HG03108 (cell line): Measurements from ENCODE around the gene DEXI.
A peak's percentile ranks its signal among the peaks of the same experiment; 100 is the strongest.
"Not testable (repeated sequence)": the region's sequence is repeated elsewhere in the genome, so short reads cannot be mapped to it uniquely, and the experiment has no call there.

Experiments used
- ATAC-seq: cut with Tn5 transposase; IDR thresholded peaks from one replicate; pipeline ENCODE4 v1.9.1; 2021; ENCODE audit warnings: moderate library complexity; ENCODE audit not compliant: unreplicated experiment

DEXI gene

DNA sequence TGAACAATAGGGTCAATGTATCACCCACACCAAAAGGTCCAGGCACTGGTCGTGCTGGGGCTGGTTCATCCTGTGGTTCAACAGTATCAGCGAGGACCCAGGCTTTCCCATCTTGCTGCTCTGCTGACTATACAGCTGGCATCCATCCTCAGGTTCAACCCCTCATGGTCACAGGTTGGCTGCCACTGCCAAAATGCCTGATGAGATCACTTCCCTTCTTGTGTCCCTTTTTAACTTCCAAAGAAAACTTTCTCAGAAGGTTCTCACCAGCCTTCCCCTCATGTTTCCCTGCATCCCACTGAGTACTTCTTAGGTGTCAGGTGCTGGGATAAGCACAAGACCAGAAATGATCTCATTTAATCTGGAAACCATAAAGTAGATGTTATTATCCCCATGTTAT is 27.8 kb upstream of the DEXI start:
- no peak for ATAC-seq

DNA sequence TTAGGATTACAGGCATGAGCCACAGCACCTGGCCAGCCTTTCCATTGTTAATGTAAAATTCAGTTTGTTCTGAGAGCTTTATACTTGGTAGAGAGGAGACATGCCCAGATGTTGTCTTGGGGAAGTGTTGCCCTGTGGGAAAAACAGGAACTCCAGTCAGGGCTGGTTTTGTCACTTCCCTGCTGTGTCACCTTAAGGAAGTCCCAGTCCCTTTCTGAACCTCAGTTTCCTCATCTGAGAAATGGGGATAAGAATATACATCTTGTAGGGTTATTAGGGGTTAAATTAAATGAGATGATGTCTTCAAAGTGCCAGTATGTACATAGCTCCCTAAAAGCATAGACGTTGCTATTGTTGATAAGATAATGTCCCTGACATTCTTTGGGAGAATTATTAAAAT is 27.3 kb upstream of the DEXI start:
- no peak for ATAC-seq

- ATAC-seq = no peak
Observed at GRCh38 chr16:10968498-10968897, 26.2 kb upstream of the DEXI start.

DNA sequence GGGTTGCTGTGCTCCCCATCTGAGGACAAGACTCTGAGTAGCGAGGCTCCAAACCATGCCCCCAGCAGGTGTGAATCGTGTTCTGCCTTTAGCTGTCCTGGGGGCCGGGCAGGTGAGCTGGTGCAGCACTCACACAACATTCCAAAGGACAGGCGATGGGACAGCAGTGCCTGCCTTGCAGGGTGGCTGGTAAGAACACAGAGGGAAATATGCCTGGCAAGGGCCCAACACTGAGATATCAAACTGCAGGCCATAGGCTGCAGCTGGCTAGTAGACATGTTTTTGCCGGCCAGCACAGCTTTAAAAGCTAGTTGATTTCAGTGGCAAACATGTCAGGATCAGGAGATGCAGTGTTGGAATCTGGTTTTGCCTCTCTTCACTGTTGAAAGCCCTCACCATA is 25.7 kb upstream of the DEXI start:
- no peak for ATAC-seq

DNA sequence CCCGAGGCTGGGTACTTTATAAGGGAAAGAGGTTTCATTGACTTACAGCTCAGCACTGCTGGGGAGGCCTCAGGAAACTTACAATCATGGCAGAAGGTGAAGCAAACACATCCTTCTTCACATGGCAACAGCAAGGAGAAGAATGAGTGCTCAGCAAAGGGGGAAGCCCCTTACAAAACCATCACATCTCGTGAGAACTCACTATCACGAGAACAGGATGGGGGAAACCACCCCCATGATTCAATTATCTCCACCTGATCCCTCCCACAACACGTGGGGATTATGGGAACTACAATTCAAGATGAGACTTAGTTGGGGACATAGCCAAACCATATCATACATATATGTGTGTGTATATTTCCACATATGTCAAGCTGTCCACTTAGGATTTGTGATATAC is 24.3 kb upstream of the DEXI start:
- not testable (repeated sequence) for ATAC-seq

- no peak for ATAC-seq
Observed at GRCh38 chr16:10966129-10966528, 23.9 kb upstream of the DEXI start.

GRCh38 chr16:10965440-10966061 is 23.3 kb upstream of the DEXI start:
- ATAC-seq = peak; percentile 56

GRCh38 chr16:10964891-10965326 is 22.6 kb upstream of the DEXI start:
- no peak for ATAC-seq

DNA sequence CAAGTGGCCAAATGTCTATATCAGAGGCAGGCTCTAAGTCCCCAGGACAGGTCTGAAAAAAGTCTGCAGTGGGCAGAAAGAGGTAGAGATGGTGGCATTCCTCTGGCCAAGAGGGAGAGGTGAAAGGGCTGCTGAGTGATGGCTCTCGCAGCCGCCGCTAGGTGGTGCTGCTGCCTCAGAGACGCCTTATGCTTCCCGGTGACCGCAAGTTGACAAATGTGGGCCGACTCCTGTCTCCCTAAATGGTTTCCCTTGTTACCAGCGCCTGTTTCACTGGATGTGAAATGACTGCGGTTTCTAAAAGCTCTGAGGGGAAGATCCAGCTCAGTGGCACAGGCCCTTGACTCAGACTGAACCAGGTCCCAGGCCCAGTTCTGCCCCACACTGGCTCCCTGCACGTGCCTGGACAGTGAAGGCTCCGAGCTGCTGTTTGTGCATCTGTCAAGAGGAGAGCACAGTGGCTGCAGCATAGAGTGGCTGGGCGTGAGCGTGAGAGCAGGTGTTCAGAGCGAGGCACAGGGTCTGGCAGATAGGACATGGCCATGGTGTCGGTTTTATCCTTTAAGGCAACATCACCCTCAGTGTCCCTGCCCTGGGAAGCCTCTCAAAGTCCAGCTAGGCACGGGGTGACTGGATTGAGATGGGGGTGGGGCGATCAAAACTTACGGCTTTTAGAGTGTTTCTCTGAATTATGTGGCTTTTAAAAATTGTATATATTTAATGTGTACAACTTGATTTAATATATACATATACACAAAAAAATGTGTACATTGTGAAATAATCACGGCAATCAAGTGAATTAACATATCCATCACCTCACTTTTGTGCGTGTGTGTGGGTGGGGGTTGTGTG is 22.0 kb upstream of the DEXI start:
- ATAC-seq = no peak

- ATAC-seq = no peak
Observed at GRCh38 chr16:10961231-10961630, 19.0 kb upstream of the DEXI start.

DNA sequence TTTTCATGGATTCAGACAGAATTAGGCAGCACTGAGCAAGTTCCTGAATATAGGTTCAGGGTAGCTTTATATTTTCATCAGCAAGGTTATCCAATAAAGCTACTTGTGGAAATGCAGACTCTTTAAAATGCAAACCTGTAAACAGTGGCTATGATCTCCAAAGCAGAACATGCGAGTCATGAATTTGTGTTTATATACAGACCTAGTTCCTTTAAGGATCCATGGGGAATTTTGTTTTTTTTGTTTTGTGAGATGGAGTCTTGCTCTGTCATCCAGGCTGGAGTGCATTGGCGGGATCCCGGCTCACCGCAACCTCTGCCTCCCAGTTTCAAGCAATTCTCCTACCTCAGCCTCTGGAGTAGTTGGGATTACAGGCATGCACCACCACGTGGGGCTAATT is 16.9 kb upstream of the DEXI start:
- no peak for ATAC-seq

GRCh38 chr16:10957771-10958482 is 15.7 kb upstream of the DEXI start:
- no peak for ATAC-seq

DNA sequence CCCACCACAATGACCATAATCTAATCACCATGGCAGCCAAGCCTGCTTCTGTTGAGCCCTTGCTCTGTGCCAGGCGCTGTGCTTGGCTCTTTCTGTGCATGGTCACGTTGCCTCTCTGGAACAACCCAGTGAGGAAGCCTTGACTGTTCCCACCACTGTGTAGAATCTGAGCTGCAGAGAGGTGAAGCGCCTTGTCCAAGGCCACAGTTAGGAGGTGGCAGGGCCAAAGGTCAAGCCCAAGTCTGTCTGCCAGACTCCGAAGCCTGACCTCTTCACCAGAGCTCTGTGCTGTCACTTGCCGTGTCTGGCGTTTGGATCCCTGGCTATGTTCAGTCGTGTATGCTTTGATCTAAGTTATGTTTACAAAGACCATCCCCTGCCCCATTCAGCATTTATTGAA is 12.6 kb upstream of the DEXI start:
- no peak for ATAC-seq

GRCh38 chr16:10951026-10951425 is 8.8 kb upstream of the DEXI start:
- no peak for ATAC-seq

DNA sequence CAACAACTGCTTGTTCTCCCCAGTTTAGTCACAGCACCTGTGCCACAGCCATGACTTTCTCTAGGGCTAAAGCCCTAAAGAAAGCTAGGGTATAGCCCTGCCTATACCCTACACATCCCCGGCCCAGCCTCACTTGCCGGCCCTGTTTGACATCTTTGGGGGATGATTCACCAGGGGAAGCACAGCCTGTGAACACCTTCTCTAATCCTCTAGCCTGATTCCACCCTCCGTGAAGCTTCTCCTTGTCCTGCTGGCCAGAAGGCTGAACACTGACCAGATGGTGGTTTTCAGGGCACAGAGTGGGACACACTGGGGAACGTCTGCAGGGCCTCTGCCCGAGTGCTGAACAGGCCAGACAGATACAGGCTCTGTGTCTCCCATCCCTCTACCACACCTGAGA is 8.1 kb upstream of the DEXI start:
- ATAC-seq = no peak

DNA sequence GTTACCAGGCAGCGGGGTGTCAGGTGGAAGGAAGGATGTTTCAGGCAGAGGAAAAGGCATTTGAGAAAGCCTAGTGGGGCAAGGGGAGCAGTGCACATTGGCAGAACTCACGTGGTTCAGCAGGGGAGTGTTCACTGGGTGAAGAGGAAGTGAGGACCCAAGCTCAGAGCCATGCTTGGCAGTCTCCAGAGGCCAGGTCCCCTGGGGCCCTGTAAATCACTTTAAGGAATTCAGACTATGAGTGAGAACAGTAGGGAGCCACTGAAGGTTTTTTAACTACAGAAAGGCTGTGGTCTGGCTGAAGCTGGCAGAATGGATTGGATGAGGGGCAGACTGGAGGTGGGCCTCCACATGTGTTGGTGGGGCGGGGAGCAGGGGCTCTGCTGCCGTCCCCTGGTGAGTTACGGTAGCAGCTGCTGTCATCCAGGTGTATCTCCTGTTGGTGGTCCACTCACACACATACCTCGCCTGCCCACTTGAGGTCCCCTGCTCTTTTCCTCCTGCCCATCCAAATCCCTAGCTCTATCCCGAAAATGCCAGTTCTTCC is 7.2 kb upstream of the DEXI start:
- peak; percentile 66 for ATAC-seq

- no peak for ATAC-seq
Observed at GRCh38 chr16:10947211-10947787, 5.0 kb upstream of the DEXI start.

GRCh38 chr16:10946308-10946707 is 4.0 kb upstream of the DEXI start:
- no peak for ATAC-seq

DNA sequence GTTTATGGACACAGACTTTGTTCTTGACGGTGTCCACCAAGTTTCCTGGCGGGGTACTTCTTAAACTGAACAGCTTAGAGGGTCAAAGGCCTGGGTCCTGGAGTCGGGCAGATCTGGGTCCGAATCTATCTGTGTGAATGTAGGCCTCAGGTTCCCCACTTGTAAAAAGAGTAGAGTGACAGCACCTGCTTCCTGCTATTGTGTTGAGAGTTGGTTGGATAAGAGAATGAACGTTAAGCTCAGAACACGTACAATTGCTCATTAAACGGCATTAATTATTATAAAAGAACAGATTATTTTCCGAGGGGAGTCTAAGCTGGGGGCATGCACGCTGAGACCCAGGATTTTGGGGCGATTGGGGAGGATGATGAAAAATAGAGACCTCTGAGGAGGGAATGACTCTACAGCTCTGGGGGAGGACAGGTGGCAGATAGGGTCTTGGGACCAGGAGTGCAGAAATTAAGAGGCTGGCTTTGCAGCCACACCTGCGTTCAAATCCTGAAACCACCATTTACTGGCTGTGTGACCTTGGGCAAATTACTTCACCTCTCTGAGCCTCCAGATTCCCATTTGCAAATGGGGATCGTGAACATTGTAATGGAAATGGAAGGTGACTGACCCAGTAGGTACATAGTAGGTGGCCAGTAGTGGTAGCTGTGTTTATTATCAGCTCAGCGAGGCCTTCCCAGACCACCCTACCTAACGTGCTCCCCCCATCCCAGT is 3.0 kb upstream of the DEXI start:
- no peak for ATAC-seq

DNA sequence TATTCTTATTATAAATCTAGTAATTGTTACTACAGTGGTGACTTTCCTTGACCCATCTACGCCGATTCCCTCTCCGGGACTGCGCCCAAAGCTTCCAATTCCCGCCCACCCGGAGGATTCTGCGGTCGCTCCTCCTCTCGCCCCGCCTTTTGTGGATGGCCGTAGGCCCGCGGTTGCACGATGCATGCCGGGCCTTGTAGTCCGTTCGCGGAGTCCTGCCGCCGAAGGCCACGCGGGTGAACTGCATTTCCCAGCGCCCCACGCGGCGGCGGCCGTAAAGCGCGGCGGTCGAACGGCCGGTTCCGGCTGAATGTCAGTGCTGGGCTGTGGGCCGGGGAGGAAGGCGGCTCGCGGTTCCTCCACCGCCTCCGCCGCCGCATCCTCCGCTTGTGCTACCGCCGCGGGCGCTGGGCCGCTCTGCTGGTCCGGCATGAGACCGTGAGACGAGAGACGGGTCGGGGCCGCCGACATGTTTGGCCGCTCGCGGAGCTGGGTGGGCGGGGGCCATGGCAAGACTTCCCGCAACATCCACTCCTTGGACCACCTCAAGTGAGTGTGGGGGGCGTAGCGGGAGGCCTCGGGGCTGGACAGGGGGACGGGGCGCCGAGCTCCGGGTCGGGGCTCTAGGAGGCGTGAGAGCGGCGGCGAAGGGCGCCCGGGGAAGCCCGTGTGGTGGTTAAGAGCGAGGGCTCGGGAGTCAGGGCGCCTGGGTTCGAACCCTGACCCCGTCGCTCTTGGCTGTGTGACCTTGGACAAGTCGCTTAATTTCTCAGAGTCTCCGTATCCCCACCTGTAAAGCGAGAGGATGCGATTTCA is 2.2 kb upstream of the DEXI start, which contains the start of gene CLEC16A:
CLEC16A (plus strand) TSS at position 316 of the 816 bp plus-strand sequence; CDS start at position 470, 154 bp downstream.
- ATAC-seq = peak; percentile 56
